Ishikawa (cell line): ENCODE measurements around the gene DENND1A.

Source experiments
- CEBPB ChIP-seq: IDR thresholded peaks from 2 replicates; pipeline ENCODE4 v1.6.1; 2012
- CREB1 ChIP-seq: IDR thresholded peaks from 2 replicates; pipeline ENCODE4 v1.6.1; 2012; ENCODE audit warnings: low read depth
- EGR1 ChIP-seq: IDR thresholded peaks from 2 replicates; pipeline ENCODE4 v1.6.1; 2012
- EP300 ChIP-seq: IDR thresholded peaks from 2 replicates; pipeline ENCODE4 v1.6.1; 2012; ENCODE audit warnings: borderline replicate concordance
- FOXM1 ChIP-seq: IDR thresholded peaks from 2 replicates; pipeline ENCODE4 v1.6.1; 2012; ENCODE audit warnings: low read depth, borderline replicate concordance
- NFIC ChIP-seq: IDR thresholded peaks from 2 replicates; pipeline ENCODE4 v1.6.1; 2012
- RAD21 ChIP-seq: IDR thresholded peaks from 2 replicates; pipeline ENCODE4 v1.6.1; 2012; ENCODE audit warnings: low read depth
- TAF1 ChIP-seq: IDR thresholded peaks from 2 replicates; pipeline ENCODE4 v1.6.1; 2012; ENCODE audit warnings: low read depth, mild to moderate bottlenecking
- TCF12 ChIP-seq: IDR thresholded peaks from 2 replicates; pipeline ENCODE4 v1.6.1; 2012; ENCODE audit warnings: low read depth
- TEAD4 ChIP-seq: IDR thresholded peaks from 2 replicates; pipeline ENCODE4 v1.6.1; 2012
- YY1 ChIP-seq: IDR thresholded peaks from 2 replicates; pipeline ENCODE4 v1.6.1; 2012; ENCODE audit warnings: low read depth
- ZBTB7A ChIP-seq: IDR thresholded peaks from 2 replicates; pipeline ENCODE4 v1.6.1; 2012; ENCODE audit warnings: low read depth
- TF ChIP-seq, protein P1 (sequence below): IDR thresholded peaks from 2 replicates; pipeline ENCODE4 v1.6.1; 2012
- TF ChIP-seq, protein P2 (sequence below): IDR thresholded peaks from 2 replicates; pipeline ENCODE4 v1.6.1; 2012; ENCODE audit warnings: low read depth, mild to moderate bottlenecking
- TF ChIP-seq, protein P3 (sequence below): IDR thresholded peaks from 2 replicates; pipeline ENCODE4 v1.6.1; 2012

Gene DENND1A, protein sequence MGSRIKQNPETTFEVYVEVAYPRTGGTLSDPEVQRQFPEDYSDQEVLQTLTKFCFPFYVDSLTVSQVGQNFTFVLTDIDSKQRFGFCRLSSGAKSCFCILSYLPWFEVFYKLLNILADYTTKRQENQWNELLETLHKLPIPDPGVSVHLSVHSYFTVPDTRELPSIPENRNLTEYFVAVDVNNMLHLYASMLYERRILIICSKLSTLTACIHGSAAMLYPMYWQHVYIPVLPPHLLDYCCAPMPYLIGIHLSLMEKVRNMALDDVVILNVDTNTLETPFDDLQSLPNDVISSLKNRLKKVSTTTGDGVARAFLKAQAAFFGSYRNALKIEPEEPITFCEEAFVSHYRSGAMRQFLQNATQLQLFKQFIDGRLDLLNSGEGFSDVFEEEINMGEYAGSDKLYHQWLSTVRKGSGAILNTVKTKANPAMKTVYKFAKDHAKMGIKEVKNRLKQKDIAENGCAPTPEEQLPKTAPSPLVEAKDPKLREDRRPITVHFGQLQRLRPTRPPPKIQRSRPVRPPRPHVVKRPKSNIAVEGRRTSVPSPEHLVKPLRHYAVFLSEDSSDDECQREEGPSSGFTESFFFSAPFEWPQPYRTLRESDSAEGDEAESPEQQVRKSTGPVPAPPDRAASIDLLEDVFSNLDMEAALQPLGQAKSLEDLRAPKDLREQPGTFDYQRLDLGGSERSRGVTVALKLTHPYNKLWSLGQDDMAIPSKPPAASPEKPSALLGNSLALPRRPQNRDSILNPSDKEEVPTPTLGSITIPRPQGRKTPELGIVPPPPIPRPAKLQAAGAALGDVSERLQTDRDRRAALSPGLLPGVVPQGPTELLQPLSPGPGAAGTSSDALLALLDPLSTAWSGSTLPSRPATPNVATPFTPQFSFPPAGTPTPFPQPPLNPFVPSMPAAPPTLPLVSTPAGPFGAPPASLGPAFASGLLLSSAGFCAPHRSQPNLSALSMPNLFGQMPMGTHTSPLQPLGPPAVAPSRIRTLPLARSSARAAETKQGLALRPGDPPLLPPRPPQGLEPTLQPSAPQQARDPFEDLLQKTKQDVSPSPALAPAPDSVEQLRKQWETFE

DNA sequence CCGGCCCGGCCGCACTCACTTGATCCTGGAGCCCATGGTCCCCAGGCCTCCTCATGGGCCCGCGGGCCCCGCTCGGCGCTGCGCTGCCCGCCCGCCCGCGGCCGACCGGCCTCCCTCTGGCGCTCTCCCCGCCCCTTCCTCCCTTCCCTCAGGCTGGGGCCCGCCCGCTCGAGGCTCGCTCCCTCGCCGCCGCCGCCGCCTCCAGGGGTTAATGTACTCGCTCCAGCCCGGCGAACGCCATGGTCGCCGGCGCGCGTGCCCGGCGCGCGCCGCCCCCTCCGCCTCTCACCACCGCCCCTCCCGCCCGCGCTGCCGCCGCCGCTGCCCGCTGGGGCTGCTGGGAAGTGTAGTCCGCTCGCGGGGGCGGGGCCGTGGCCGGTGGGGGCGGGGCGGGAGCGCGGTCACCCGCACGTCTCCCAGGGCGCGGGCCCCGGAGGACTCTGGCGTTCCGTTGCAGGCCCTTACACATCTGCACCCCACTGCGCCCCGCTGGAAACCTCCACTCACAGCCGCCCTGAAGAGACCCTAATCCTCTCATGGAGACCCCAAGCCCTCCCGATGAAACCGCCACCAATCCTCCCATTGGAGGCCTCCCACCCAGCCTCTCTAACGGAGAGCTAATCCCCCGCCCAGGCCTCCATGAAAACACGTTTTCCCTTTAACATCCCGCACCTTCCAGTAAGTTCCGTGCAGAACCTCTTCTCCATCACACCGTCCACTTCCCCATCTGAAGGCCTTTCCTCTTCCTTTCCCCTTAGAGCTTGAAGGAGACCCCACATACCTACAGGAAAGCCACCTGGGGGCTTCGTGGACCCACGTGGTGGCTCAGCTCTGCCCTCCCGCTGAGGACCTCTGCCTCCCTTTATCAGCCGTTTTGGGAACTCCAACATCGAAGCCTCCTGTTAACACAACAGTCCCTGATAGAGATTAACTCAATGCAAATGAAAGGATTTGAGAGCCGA is at the start of gene DENND1A:
Gene DENND1A, minus strand, starts transcription at position 257 of the 962 bp plus-strand sequence. Its CDS starts 221 bp downstream, at position 36.
- TF ChIP-seq, protein P1, sequence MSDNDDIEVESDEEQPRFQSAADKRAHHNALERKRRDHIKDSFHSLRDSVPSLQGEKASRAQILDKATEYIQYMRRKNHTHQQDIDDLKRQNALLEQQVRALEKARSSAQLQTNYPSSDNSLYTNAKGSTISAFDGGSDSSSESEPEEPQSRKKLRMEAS, result peak; percentile 28; the same call in 1 of the 2 replicates
- TF ChIP-seq FOXM1 (no peak), YY1 (peak; percentile 67; the same call in 1 of the 2 replicates), TCF12 (no peak), ZBTB7A (0 out of 2 replicates have a peak, but pooled peaks have one; percentile 35), RAD21 (no peak), CEBPB (no peak), EGR1 (0 out of 2 replicates have a peak, but pooled peaks have one; percentile 16), TAF1 (peak; percentile 64; the same call in 1 of the 2 replicates)

DNA sequence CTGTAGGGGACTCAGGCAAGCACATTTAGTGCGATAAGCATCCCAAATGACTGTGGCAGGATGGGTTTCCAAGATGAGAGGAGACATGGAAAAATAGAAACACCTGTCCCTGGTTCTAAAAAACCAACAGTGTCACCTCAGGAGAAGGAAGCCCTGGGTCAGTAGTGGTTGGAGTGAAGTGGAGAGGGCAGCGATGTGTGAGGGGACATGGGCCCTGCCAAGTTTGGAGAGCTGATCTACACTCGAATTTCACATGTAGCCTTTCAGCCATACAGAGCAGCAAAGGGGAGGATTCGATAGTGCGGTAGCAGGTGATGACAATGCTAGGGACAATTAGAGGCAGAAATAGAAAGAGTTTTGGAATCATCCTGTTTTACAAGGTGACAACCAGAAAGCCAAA is 49.1 kb upstream of the DENND1A start:
- TF ChIP-seq TCF12 (no peak), CEBPB (no peak), NFIC (no peak), YY1 (no peak), ZBTB7A (no peak), FOXM1 (no peak), TEAD4 (no peak), RAD21 (no peak), EP300 (no peak), TAF1 (no peak), EGR1 (no peak), CREB1 (no peak)
- TF ChIP-seq, protein P1, result no peak
- TF ChIP-seq, protein P2, sequence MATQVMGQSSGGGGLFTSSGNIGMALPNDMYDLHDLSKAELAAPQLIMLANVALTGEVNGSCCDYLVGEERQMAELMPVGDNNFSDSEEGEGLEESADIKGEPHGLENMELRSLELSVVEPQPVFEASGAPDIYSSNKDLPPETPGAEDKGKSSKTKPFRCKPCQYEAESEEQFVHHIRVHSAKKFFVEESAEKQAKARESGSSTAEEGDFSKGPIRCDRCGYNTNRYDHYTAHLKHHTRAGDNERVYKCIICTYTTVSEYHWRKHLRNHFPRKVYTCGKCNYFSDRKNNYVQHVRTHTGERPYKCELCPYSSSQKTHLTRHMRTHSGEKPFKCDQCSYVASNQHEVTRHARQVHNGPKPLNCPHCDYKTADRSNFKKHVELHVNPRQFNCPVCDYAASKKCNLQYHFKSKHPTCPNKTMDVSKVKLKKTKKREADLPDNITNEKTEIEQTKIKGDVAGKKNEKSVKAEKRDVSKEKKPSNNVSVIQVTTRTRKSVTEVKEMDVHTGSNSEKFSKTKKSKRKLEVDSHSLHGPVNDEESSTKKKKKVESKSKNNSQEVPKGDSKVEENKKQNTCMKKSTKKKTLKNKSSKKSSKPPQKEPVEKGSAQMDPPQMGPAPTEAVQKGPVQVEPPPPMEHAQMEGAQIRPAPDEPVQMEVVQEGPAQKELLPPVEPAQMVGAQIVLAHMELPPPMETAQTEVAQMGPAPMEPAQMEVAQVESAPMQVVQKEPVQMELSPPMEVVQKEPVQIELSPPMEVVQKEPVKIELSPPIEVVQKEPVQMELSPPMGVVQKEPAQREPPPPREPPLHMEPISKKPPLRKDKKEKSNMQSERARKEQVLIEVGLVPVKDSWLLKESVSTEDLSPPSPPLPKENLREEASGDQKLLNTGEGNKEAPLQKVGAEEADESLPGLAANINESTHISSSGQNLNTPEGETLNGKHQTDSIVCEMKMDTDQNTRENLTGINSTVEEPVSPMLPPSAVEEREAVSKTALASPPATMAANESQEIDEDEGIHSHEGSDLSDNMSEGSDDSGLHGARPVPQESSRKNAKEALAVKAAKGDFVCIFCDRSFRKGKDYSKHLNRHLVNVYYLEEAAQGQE, result no peak
- TF ChIP-seq, protein P3, sequence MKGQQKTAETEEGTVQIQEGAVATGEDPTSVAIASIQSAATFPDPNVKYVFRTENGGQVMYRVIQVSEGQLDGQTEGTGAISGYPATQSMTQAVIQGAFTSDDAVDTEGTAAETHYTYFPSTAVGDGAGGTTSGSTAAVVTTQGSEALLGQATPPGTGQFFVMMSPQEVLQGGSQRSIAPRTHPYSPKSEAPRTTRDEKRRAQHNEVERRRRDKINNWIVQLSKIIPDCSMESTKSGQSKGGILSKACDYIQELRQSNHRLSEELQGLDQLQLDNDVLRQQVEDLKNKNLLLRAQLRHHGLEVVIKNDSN, result no peak

DNA sequence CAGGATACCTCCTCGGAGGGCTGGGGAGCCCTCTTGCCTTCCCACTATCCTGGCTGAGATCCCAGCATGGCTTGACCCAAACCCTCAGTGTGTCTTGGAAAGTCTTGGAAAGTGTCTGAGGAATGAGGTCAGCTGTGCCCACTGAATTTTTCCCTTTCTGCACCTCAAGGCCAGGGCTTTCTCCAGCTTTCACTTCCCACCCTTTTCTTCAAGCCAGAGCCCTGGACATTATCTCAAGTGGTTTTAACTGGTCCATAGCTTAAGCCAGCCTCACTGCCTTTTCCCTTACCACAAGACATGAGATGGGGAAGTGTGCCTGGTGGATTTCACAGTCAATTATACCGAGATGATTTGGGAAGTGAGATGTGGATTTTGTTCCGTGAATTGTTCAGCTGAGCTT is 45.9 kb upstream of the DENND1A start:
- TF ChIP-seq, protein P1, result no peak
- TF ChIP-seq TCF12 (no peak), TAF1 (no peak), NFIC (no peak), EGR1 (no peak), TEAD4 (no peak), YY1 (no peak), ZBTB7A (no peak), EP300 (no peak), CREB1 (no peak), CEBPB (no peak), RAD21 (no peak), FOXM1 (no peak)
- TF ChIP-seq, protein P2, result no peak
- TF ChIP-seq, protein P3, result no peak

DNA sequence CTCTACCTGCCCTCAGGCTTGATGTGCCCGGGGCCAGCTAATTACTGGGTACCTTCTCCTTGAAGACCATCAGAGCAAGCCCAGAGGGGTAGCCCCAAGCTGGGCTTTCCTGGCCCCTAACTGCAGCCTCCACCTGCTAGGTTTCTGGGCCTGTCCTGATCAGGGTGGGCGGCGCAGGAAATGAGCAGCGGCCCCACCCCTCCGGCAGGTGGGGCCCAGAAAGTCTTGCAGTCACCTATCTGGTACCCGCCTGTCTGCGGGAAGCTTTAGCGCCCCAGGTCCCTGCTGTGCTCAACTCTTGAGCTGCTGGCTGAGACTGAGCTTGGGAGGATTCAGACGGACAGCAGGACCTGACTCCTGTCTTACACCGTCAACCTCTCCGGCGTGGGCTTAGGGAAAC is 44.5 kb upstream of the DENND1A start:
- no peak for TF ChIP-seq CREB1
- no peak for TF ChIP-seq TCF12
- TF ChIP-seq EGR1, result no peak
- no peak for TF ChIP-seq FOXM1
- no peak for TF ChIP-seq CEBPB
- TF ChIP-seq YY1, result no peak
- TF ChIP-seq NFIC, result no peak
- TF ChIP-seq, protein P1, result no peak
- no peak for TF ChIP-seq TAF1
- TF ChIP-seq RAD21, result no peak
- TF ChIP-seq, protein P3, result no peak
- no peak for TF ChIP-seq TEAD4
- TF ChIP-seq, protein P2, result no peak
